Measurements from ENCODE around the gene PRR19.
A peak's percentile ranks its signal among the peaks of the same experiment; 100 is the strongest.

PRR19 gene

GRCh38 chr19:42301646-42302203, at the start of gene PRR19:
TSS of gene PRR19 (plus strand) at chr19:42302132. CDS start at chr19:42309585, 7,453 bp downstream.
- TF ChIP-seq, protein P1, sequence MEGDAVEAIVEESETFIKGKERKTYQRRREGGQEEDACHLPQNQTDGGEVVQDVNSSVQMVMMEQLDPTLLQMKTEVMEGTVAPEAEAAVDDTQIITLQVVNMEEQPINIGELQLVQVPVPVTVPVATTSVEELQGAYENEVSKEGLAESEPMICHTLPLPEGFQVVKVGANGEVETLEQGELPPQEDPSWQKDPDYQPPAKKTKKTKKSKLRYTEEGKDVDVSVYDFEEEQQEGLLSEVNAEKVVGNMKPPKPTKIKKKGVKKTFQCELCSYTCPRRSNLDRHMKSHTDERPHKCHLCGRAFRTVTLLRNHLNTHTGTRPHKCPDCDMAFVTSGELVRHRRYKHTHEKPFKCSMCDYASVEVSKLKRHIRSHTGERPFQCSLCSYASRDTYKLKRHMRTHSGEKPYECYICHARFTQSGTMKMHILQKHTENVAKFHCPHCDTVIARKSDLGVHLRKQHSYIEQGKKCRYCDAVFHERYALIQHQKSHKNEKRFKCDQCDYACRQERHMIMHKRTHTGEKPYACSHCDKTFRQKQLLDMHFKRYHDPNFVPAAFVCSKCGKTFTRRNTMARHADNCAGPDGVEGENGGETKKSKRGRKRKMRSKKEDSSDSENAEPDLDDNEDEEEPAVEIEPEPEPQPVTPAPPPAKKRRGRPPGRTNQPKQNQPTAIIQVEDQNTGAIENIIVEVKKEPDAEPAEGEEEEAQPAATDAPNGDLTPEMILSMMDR (IDR thresholded peaks at IDR 0.05; ENCODE audit: insufficient read depth, low read depth, low read length, missing control alignments): no peak
- DNase-seq (ENCODE audit: low read depth): peak; percentile 42
- H3K4me3 ChIP-seq (ENCODE audit: low read length): peak within 1 kb of the TSS; percentile 61

GRCh38 chr19:42252365-42253244, 49.3 kb upstream of the PRR19 start:
- TF ChIP-seq, protein P1 (IDR thresholded peaks at IDR 0.05; ENCODE audit: insufficient read depth, low read depth, low read length, missing control alignments): no peak
- peak; percentile 59 for DNase-seq (ENCODE audit: low read depth)
- H3K4me3 ChIP-seq (ENCODE audit: low read length): peak overlapping the region; percentile 68

DNA sequence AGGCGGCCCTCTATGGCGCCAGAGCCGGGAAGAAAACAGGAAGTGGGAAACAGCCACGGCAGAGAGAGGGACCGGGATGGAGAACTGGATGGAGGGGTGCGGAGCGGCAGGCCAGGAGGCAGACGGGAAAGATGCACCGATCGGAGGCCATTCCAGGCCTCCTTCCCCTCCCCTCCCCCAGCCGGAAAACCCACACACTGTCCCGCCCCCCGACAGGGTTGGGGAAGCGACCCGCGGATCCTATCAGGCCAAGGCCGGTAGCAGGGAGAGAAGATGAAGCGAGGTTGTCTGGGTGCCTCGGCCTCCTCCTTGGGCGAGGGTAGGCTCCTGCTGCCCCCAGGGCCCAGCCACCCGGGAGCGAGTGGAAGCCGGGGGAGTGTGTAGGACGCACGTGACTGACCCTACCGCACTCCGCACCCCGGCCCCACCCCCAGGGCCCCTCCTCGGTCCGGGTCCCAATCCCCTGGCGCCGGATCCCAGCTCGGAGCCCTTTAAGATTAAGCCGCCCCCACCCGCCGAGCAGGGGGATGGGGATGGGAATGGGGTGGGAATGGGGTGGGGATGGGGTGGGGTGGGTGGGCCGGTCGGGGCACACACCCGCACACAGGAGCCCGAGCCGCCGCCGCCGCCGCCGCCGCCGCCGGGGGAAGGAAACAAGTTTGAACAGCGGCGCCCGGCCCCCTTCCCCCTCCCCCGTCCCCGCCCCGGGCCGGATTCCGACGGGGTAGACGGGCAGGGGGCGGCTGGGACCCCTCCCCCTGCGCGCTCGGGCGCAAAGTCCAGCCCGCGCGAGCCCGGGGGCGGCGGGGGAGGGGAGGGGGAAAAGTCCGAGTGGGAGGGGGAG, 48.5 kb upstream of the PRR19 start:
- peak; percentile 55 for DNase-seq (ENCODE audit: low read depth)
- peak overlapping the region; percentile 94 for H3K4me3 ChIP-seq (ENCODE audit: low read length)
- TF ChIP-seq, protein P1 (IDR thresholded peaks at IDR 0.05; ENCODE audit: insufficient read depth, low read depth, low read length, missing control alignments): no peak

DNA sequence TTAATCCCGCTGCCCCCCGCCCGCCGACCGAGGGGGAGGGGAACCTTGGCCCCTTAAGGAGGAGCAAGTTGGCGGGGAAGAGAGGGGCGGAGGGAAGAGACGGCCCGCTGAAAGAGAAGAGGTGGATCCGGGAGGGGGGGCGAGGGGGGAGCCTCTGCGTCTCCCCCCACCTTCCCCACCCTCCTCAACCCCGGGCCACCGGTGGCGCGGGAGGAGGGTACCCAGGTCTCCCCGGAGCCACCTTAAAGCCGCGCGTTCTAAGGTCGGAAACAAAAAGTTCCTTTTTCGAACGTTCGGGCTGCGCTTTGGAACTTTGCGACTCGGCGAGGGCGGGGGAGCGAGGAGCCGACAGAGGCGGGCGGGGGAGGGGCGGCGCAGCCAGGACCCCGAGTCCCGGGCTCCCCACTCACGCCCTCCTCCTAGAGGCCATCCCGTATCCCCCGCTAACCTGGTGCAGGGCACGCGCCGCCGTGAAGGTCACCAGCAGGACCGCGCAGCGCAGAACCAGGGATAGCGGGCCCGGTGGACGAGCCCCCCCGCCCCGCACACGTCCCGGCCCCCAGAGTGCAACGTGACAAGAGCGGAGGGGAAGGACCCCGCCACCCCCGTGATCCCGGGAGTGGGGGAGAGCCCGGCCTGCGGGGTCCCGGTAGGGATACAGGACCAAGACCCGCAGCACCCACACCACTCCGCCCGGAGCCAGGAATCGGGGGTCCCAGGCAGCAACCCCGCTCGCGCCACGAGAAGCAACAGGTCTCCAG, 47.7 kb upstream of the PRR19 start:
- DNase-seq (ENCODE audit: low read depth): peak; percentile 52
- TF ChIP-seq, protein P1 (IDR thresholded peaks at IDR 0.05; ENCODE audit: insufficient read depth, low read depth, low read length, missing control alignments): no peak
- peak overlapping the region; percentile 94 for H3K4me3 ChIP-seq (ENCODE audit: low read length)

- TF ChIP-seq, protein P1 (IDR thresholded peaks at IDR 0.05; ENCODE audit: insufficient read depth, low read depth, low read length, missing control alignments): no peak
- peak; percentile 95 for DNase-seq (ENCODE audit: low read depth)
- H3K4me3 ChIP-seq (ENCODE audit: low read length): peak within 1 kb of the TSS; percentile 94
Observed at GRCh38 chr19:42254850-42255765, 46.8 kb upstream of the PRR19 start, which contains the start of gene ERF. TSS of gene ERF (minus strand) at chr19:42255128. CDS start at chr19:42254999, 129 bp downstream.
